Upper lobe of right lung (tissue), 1 donor: ENCODE data around the gene ARL5A. TPM values are rescaled to one million over a fixed set of nuclear protein-coding genes. Genes with fewer than 3 reads are reported as not detected.

Source experiments
- ATAC-seq: fragments of 200-7000 bp; cut with Tn5 transposase; one replicate; pipeline ENCODE4 v1.9.1; 2020; ENCODE audit warnings: mild to moderate bottlenecking, moderate library complexity
- DNase-seq: peaks from one replicate; pipeline ENCODE4 v3.0.0-alpha.2; 2020
- H3K27ac ChIP-seq: fragments of 200-600 bp; one replicate; pipeline ENCODE4 v1.8.0; 2022
- H3K27me3 ChIP-seq: fragments of 200-600 bp; one replicate; pipeline ENCODE4 v1.8.0; 2022; ENCODE audit warnings: mild to moderate bottlenecking
- H3K36me3 ChIP-seq: fragments of 200-600 bp; one replicate; pipeline ENCODE4 v1.8.0; 2022
- H3K4me1 ChIP-seq: fragments of 200-600 bp; one replicate; pipeline ENCODE4 v1.8.0; 2022
- H3K4me3 ChIP-seq: fragments of 200-600 bp; one replicate; pipeline ENCODE4 v1.8.0; 2022; ENCODE audit warnings: mild to moderate bottlenecking
- H3K9me3 ChIP-seq: fragments of 200-600 bp; one replicate; pipeline ENCODE4 v1.8.0; 2022
- CTCF ChIP-seq: fragments of 200-600 bp; IDR thresholded peaks from one replicate; pipeline ENCODE4 v1.8.0; 2022; ENCODE audit warnings: antibody characterized with exemption
- intact Hi-C: fragments of 100-400 bp; cut with DNase I; formaldehyde crosslinking; loops from one replicate; pipeline ENCODE4 v1.11.0; 2022
- total RNA-seq: library from RNA; stranded (reverse); fragmentation: NEBNext Ultra II Directional; extraction: Animal tissue kit (Norgen Biotek cat#: 25700); gene quantifications from one replicate; pipeline ENCODE4 v1.2.1, GENCODE V29; 2021
- donor health status: DM: no; HTN: yes; CAD: no; lungs with severe emphysema.

ARL5A gene
- total RNA-seq, 1 donor from 2014 or later: 56.6 TPM

GRCh38 chr2:151837926-151838325 is 9.7 kb upstream of the ARL5A start:
- intact Hi-C loops: no loop called here
- TF ChIP-seq CTCF: no peak
- Histone ChIP-seq H3K4me3 (no peak overlapping the region), H3K4me1 (no peaks in the 10 kb centered on the region), H3K27me3 (no peaks in the 10 kb centered on the region), H3K9me3 (no peaks in the 10 kb centered on the region), H3K36me3 (no peaks in the 10 kb centered on the region), H3K27ac (no peak overlapping the region)
- ATAC-seq: no peak
- no peak for DNase-seq

- peak; percentile 47 for ATAC-seq
- Histone ChIP-seq H3K4me1 (no peaks in the 10 kb centered on the region), H3K27me3 (no peaks in the 10 kb centered on the region), H3K36me3 (no peaks in the 10 kb centered on the region), H3K9me3 (no peaks in the 10 kb centered on the region), H3K27ac (no peak overlapping the region), H3K4me3 (no peak overlapping the region)
- no peak for TF ChIP-seq CTCF
- intact Hi-C loops: no loop called here
- no peak for DNase-seq
Measured at GRCh38 chr2:151833984-151834383, 5.8 kb upstream of the ARL5A start.

GRCh38 chr2:151830961-151831360 is 2.7 kb upstream of the ARL5A start:
- intact Hi-C loops: no loop called here
- no peak for ATAC-seq

GRCh38 chr2:151828890-151829324 is 686 bp upstream of the ARL5A start:
- ATAC-seq: no peak
- Histone ChIP-seq H3K4me3 (peak overlapping the region; percentile 89), H3K27ac (peak overlapping the region; percentile 88), H3K9me3 (no peaks in the 10 kb centered on the region), H3K36me3 (no peaks in the 10 kb centered on the region), H3K27me3 (no peaks in the 10 kb centered on the region), H3K4me1 (peaks cover 23% of the 10 kb centered on the region)
- no peak for DNase-seq
- intact Hi-C loops: no loop called here
- TF ChIP-seq CTCF: no peak

More at GRCh38 chr2:151830961-151831360, 2.7 kb upstream of the ARL5A start:
- TF ChIP-seq CTCF: no peak
- H3K4me3 ChIP-seq: no peak overlapping the region
- peaks cover 9% of the 10 kb centered on the region for H3K4me1 ChIP-seq
- no peaks in the 10 kb centered on the region for H3K27me3 ChIP-seq
- no peak for DNase-seq
- no peaks in the 10 kb centered on the region for H3K9me3 ChIP-seq
- no peak overlapping the region for H3K27ac ChIP-seq
- no peaks in the 10 kb centered on the region for H3K36me3 ChIP-seq

- Histone ChIP-seq H3K36me3 (no peaks in the 10 kb centered on the region), H3K9me3 (no peaks in the 10 kb centered on the region), H3K27ac (peak overlapping the region; percentile 88), H3K4me1 (peaks cover 23% of the 10 kb centered on the region), H3K27me3 (no peaks in the 10 kb centered on the region), H3K4me3 (peak overlapping the region; percentile 89)
- DNase-seq: no peak
- no peak for TF ChIP-seq CTCF
- intact Hi-C loops: no loop called here
- ATAC-seq: peak; percentile 3
Measured at GRCh38 chr2:151827564-151828142, 568 bp downstream of the ARL5A start.

- Histone ChIP-seq H3K4me3 (peak overlapping the region; percentile 89), H3K27ac (peak overlapping the region; percentile 88), H3K36me3 (no peaks in the 10 kb centered on the region), H3K9me3 (no peaks in the 10 kb centered on the region), H3K4me1 (peaks cover 23% of the 10 kb centered on the region), H3K27me3 (no peaks in the 10 kb centered on the region)
- ATAC-seq: no peak
- no peak for DNase-seq
- no peak for TF ChIP-seq CTCF
- intact Hi-C loops: no loop called here
Measured at GRCh38 chr2:151826737-151827157, 1.5 kb downstream of the ARL5A start.
